Measurements from ENCODE around the gene SCARB1. TPM values are rescaled to one million over a fixed set of nuclear protein-coding genes. Genes with fewer than 3 reads are reported as not detected.

The SCARB1 gene
- total and polyA plus RNA-seq, 2 of the 13 experiments (the other 11 are each of a cell fraction or from before 2014, with no cell fraction given) = 63.4 to 160 TPM

GRCh38 chr12:124852329-124852831, 11.3 kb downstream of the SCARB1 start (continued):
- TF ChIP-seq, protein P1, sequence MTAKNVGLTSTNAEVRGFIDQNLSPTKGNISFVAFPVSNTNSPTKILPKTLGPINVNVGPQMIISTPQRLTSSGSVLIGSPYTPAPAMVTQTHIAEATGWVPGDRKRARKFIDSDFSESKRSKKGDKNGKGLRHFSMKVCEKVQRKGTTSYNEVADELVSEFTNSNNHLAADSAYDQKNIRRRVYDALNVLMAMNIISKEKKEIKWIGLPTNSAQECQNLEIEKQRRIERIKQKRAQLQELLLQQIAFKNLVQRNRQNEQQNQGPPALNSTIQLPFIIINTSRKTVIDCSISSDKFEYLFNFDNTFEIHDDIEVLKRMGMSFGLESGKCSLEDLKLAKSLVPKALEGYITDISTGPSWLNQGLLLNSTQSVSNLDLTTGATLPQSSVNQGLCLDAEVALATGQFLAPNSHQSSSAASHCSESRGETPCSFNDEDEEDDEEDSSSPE (CRISPR knock-in tag; IDR thresholded peaks at IDR 0.05) = no peak
- TF ChIP-seq CHCHD3 (CRISPR knock-in tag; IDR thresholded peaks at IDR 0.05) (0 out of 2 replicates have a peak, but pooled peaks have one; percentile 48), DZIP1 (CRISPR knock-in tag; IDR thresholded peaks at IDR 0.05) (no peak), ASH2L (IDR thresholded peaks at IDR 0.05; ENCODE audit: insufficient read length, low read depth, low read length) (peak; percentile 68), ZBTB8A (CRISPR knock-in tag; IDR thresholded peaks at IDR 0.05; ENCODE audit: borderline replicate concordance, low read depth) (no peak), PITX1 (CRISPR knock-in tag; IDR thresholded peaks at IDR 0.05) (peak; percentile 80), USF2 (IDR thresholded peaks at IDR 0.05; ENCODE audit: low read depth, low read length) (no peak), USF2 (CRISPR knock-in tag; IDR thresholded peaks at IDR 0.05; ENCODE audit: borderline replicate concordance) (no peak), HOXA3 (CRISPR knock-in tag; IDR thresholded peaks at IDR 0.05) (peak; percentile 93), SIN3A (IDR thresholded peaks at IDR 0.05; ENCODE audit: borderline replicate concordance, low read depth, low read length) (peak; percentile 32; the same call in 1 of the 2 replicates), U2AF2 (IDR thresholded peaks at IDR 0.05; ENCODE audit: low read depth, low read length) (no peak), SP140L (CRISPR knock-in tag; IDR thresholded peaks at IDR 0.05; ENCODE audit: borderline replicate concordance) (no peak)
- TF ChIP-seq, protein P2, sequence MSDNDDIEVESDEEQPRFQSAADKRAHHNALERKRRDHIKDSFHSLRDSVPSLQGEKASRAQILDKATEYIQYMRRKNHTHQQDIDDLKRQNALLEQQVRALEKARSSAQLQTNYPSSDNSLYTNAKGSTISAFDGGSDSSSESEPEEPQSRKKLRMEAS (IDR thresholded peaks at IDR 0.05) = peak; percentile 70
- TF ChIP-seq, protein P3, sequence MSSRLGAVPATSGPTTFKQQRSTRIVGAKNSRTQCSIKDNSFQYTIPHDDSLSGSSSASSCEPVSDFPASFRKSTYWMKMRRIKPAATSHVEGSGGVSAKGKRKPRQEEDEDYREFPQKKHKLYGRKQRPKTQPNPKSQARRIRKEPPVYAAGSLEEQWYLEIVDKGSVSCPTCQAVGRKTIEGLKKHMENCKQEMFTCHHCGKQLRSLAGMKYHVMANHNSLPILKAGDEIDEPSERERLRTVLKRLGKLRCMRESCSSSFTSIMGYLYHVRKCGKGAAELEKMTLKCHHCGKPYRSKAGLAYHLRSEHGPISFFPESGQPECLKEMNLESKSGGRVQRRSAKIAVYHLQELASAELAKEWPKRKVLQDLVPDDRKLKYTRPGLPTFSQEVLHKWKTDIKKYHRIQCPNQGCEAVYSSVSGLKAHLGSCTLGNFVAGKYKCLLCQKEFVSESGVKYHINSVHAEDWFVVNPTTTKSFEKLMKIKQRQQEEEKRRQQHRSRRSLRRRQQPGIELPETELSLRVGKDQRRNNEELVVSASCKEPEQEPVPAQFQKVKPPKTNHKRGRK (CRISPR knock-in tag; IDR thresholded peaks at IDR 0.05) = peak; percentile 23; the same call in 1 of the 2 replicates
- TF ChIP-seq, protein P4, sequence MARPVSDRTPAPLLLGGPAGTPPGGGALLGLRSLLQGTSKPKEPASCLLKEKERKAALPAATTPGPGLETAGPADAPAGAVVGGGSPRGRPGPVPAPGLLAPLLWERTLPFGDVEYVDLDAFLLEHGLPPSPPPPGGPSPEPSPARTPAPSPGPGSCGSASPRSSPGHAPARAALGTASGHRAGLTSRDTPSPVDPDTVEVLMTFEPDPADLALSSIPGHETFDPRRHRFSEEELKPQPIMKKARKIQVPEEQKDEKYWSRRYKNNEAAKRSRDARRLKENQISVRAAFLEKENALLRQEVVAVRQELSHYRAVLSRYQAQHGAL (CRISPR knock-in tag; IDR thresholded peaks at IDR 0.05; ENCODE audit: not compliant biosample characterization) = no peak
- TF ChIP-seq, protein P5, sequence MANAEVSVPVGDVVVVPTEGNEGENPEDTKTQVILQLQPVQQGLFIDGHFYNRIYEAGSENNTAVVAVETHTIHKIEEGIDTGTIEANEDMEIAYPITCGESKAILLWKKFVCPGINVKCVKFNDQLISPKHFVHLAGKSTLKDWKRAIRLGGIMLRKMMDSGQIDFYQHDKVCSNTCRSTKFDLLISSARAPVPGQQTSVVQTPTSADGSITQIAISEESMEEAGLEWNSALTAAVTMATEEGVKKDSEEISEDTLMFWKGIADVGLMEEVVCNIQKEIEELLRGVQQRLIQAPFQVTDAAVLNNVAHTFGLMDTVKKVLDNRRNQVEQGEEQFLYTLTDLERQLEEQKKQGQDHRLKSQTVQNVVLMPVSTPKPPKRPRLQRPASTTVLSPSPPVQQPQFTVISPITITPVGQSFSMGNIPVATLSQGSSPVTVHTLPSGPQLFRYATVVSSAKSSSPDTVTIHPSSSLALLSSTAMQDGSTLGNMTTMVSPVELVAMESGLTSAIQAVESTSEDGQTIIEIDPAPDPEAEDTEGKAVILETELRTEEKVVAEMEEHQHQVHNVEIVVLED (CRISPR knock-in tag; IDR thresholded peaks at IDR 0.05; ENCODE audit: borderline replicate concordance) = no peak; the same call in 1 of the 2 replicates
- TF ChIP-seq, protein P6, sequence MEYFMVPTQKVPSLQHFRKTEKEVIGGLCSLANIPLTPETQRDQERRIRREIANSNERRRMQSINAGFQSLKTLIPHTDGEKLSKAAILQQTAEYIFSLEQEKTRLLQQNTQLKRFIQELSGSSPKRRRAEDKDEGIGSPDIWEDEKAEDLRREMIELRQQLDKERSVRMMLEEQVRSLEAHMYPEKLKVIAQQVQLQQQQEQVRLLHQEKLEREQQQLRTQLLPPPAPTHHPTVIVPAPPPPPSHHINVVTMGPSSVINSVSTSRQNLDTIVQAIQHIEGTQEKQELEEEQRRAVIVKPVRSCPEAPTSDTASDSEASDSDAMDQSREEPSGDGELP (IDR thresholded peaks at IDR 0.05; ENCODE audit: borderline replicate concordance, low read depth) = peak; percentile 63; the same call in 1 of the 2 replicates
